WTC11 (cell line): ENCODE data around the gene RING1. TPM values are rescaled to one million over a fixed set of nuclear protein-coding genes. Genes with fewer than 3 reads are reported as not detected.

Experiments used
- ATAC-seq: fragments of 200-7000 bp; cut with Tn5 transposase; 2 replicates; pipeline ENCODE4 v1.10.0; 2021; ENCODE audit warnings: mild to moderate bottlenecking, moderate library complexity
- CTCF ChIA-PET: fragments of 300-600 bp; sonication (Branson Sonifier 250); formaldehyde crosslinking; loops from one replicate; lab custom pipeline; 2021; ENCODE audit warnings: antibody characterized with exemption; lab: Charles Lee
- POLR2A ChIA-PET: fragments of 350-600 bp; sonication (Branson Sonifier 250); formaldehyde crosslinking; loops from one replicate; lab custom pipeline; 2021; ENCODE audit warnings: antibody characterized with exemption; lab: Charles Lee
- DNase-seq: peaks from one replicate; pipeline ENCODE4 v3.0.0; 2021; ENCODE audit warnings: low spot score
- H3K27ac Mint-ChIP-seq: 2 replicates; pipeline ENCODE4 v1.8.0; 2021; ENCODE audit warnings: mixed read lengths
- H3K27me3 Mint-ChIP-seq: 2 replicates; pipeline ENCODE4 v1.8.0; 2021; ENCODE audit warnings: low read depth, mild to moderate bottlenecking, moderate library complexity, mixed read lengths
- H3K36me3 Mint-ChIP-seq: 2 replicates; pipeline ENCODE4 v1.8.0; 2021; ENCODE audit warnings: mixed read lengths
- H3K4me1 Mint-ChIP-seq: 2 replicates; pipeline ENCODE4 v1.8.0; 2022; ENCODE audit warnings: mixed read lengths
- H3K4me3 Mint-ChIP-seq: 2 replicates; pipeline ENCODE4 v1.8.0; 2021; ENCODE audit warnings: mild to moderate bottlenecking, moderate library complexity, mixed read lengths
- H3K9me3 Mint-ChIP-seq: 2 replicates; pipeline ENCODE4 v1.8.0; 2021; ENCODE audit warnings: mixed read lengths
- FOXJ3 ChIP-seq: sonication (generic); formaldehyde crosslinking; IDR thresholded peaks from 2 replicates; pipeline ENCODE4 v1.9.0; 2021; ENCODE audit warnings: missing genetic modification reagents, mild to moderate bottlenecking, borderline replicate concordance
- GABPB1 ChIP-seq: sonication (generic); formaldehyde crosslinking; IDR thresholded peaks from 2 replicates; pipeline ENCODE4 v1.8.1; 2023; ENCODE audit warnings: mild to moderate bottlenecking, missing genetic modification reagents
- HMGA2 ChIP-seq: fragments of 250-450 bp; sonication (Bioruptor Pico); IDR thresholded peaks from 2 replicates; pipeline ENCODE4 v1.4.0; 2021; ENCODE audit warnings: mild to moderate bottlenecking, moderate library complexity
- JUN ChIP-seq: sonication (generic); formaldehyde crosslinking; IDR thresholded peaks from 2 replicates; pipeline ENCODE4 v1.8.0; 2023; ENCODE audit warnings: mild to moderate bottlenecking, missing genetic modification reagents
- NFATC4 ChIP-seq: fragments of 250-450 bp; sonication (Bioruptor Pico); IDR thresholded peaks from 2 replicates; pipeline ENCODE4 v1.9.0; 2021; ENCODE audit warnings: mild to moderate bottlenecking
- NFYB ChIP-seq: sonication (generic); formaldehyde crosslinking; conservative IDR thresholded peaks from 2 replicates; pipeline ENCODE4 v1.8.0; 2022; ENCODE audit warnings: low read depth, missing genetic modification reagents
- NR2C2 ChIP-seq: sonication (generic); formaldehyde crosslinking; IDR thresholded peaks from 2 replicates; pipeline ENCODE4 v1.8.0; 2022; ENCODE audit warnings: mild to moderate bottlenecking, missing genetic modification reagents
- NR3C1 ChIP-seq: sonication (generic); formaldehyde crosslinking; conservative IDR thresholded peaks from 2 replicates; pipeline ENCODE4 v1.8.1; 2023; ENCODE audit warnings: low read depth, mild to moderate bottlenecking, missing genetic modification reagents
- OVOL2 ChIP-seq: fragments of 250-450 bp; sonication (Bioruptor Pico); IDR thresholded peaks from 2 replicates; pipeline ENCODE4 v1.9.0; 2021; ENCODE audit warnings: mild to moderate bottlenecking, borderline replicate concordance
- PRRX2 ChIP-seq: fragments of 250-450 bp; sonication (Bioruptor Pico); IDR thresholded peaks from 2 replicates; pipeline ENCODE4 v1.8.0; 2021; ENCODE audit warnings: mild to moderate bottlenecking
- RORB ChIP-seq: fragments of 250-450 bp; sonication (Bioruptor Pico); IDR thresholded peaks from 2 replicates; pipeline ENCODE4 v1.9.0; 2021; ENCODE audit warnings: mild to moderate bottlenecking
- TEAD1 ChIP-seq: sonication (generic); formaldehyde crosslinking; IDR thresholded peaks from 2 replicates; pipeline ENCODE4 v1.8.0; 2022; ENCODE audit warnings: mild to moderate bottlenecking, missing genetic modification reagents
- ZNF121 ChIP-seq: sonication (generic); formaldehyde crosslinking; IDR thresholded peaks from 2 replicates; pipeline ENCODE4 v1.8.0; 2023; ENCODE audit warnings: missing genetic modification reagents
- microRNA-seq: library from miRNA; unstranded; fragments of <30 nt; microRNA quantifications from one replicate; pipeline ENCODE4 v1.2.0, GENCODE V29; 2022; ENCODE audit warnings: borderline number of aligned reads
- total RNA-seq: library from RNA; stranded (reverse); gene quantifications from 3 replicates; pipeline ENCODE4 v1.2.3, GENCODE V29; 2021
- TF ChIP-seq, protein P1 (sequence below): sonication (generic); formaldehyde crosslinking; IDR thresholded peaks from 2 replicates; pipeline ENCODE4 v1.8.1; 2022; ENCODE audit warnings: mild to moderate bottlenecking, moderate library complexity, missing genetic modification reagents
- TF ChIP-seq, protein P2 (sequence below): fragments of 250-450 bp; sonication (Bioruptor Pico); IDR thresholded peaks from 2 replicates; pipeline ENCODE4 v1.9.0; 2021; ENCODE audit warnings: mild to moderate bottlenecking
- TF ChIP-seq, protein P3 (sequence below): fragments of 250-450 bp; sonication (Bioruptor Pico); IDR thresholded peaks from 2 replicates; pipeline ENCODE4 v1.8.0; 2021; ENCODE audit warnings: mild to moderate bottlenecking
- TF ChIP-seq, protein P4 (sequence below): sonication (generic); formaldehyde crosslinking; conservative IDR thresholded peaks from 2 replicates; pipeline ENCODE4 v1.8.1; 2022; ENCODE audit warnings: mild to moderate bottlenecking, missing genetic modification reagents
- TF ChIP-seq, protein P5 (sequence below): sonication (generic); formaldehyde crosslinking; IDR thresholded peaks from 2 replicates; pipeline ENCODE4 v1.8.1; 2023; ENCODE audit warnings: mild to moderate bottlenecking, missing genetic modification reagents, borderline replicate concordance
- TF ChIP-seq, protein P6 (sequence below): sonication (generic); formaldehyde crosslinking; IDR thresholded peaks from 2 replicates; pipeline ENCODE4 v1.8.0; 2022; ENCODE audit warnings: mild to moderate bottlenecking, missing genetic modification reagents

RING1 gene
- total RNA-seq, 1 experiment from 2014 or later, result 26.6 TPM

DNA sequence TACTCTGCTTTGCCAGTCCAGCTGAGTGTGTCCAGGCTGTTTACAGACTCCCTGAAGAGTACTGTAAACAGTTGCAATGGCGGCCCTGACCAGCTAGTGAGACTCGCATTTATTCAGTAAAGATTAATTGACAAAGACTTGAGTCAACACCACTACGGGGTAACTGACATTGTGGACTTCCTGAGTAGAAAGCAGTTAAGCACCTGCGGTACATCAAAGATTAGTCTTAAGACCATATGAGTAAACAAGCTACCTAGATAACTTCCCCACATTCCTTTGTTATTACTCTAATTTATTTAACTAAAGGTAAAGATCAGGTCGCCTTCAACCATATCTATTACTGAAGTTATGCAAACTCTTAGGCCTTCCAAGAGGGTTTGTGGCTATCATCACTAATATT lies 50.7 kb downstream of the RING1 start:
- CTCF ChIA-PET, result no interaction called here
- no peaks in the 10 kb centered on the region for H3K4me1 Mint-ChIP-seq
- H3K27ac Mint-ChIP-seq, result no peak overlapping the region
- H3K4me3 Mint-ChIP-seq, result no peak overlapping the region
- H3K27me3 Mint-ChIP-seq, result no peaks in the 10 kb centered on the region
- H3K36me3 Mint-ChIP-seq, result peaks cover 50% of the 10 kb centered on the region
- H3K9me3 Mint-ChIP-seq, result no peaks in the 10 kb centered on the region
- no peak for DNase-seq
- POLR2A ChIA-PET, result no interaction called here
- no peak for ATAC-seq
- TF ChIP-seq, protein P1, sequence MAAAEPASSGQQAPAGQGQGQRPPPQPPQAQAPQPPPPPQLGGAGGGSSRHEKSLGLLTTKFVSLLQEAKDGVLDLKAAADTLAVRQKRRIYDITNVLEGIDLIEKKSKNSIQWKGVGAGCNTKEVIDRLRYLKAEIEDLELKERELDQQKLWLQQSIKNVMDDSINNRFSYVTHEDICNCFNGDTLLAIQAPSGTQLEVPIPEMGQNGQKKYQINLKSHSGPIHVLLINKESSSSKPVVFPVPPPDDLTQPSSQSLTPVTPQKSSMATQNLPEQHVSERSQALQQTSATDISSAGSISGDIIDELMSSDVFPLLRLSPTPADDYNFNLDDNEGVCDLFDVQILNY (CRISPR knock-in tag), result no peak
- TF ChIP-seq RORB (CRISPR knock-in tag), result no peak
- no peak for TF ChIP-seq GABPB1 (CRISPR knock-in tag)
- no peak for TF ChIP-seq NR2C2 (CRISPR knock-in tag)
- TF ChIP-seq JUN (CRISPR knock-in tag), result no peak
- no peak for TF ChIP-seq OVOL2 (CRISPR knock-in tag)
- no peak for TF ChIP-seq NFYB (CRISPR knock-in tag)
- TF ChIP-seq TEAD1 (CRISPR knock-in tag), result no peak
- no peak for TF ChIP-seq HMGA2 (CRISPR knock-in tag)
- TF ChIP-seq PRRX2 (CRISPR knock-in tag), result no peak
- no peak for TF ChIP-seq NFATC4 (CRISPR knock-in tag)
- no peak for TF ChIP-seq FOXJ3 (CRISPR knock-in tag)
- TF ChIP-seq, protein P2, sequence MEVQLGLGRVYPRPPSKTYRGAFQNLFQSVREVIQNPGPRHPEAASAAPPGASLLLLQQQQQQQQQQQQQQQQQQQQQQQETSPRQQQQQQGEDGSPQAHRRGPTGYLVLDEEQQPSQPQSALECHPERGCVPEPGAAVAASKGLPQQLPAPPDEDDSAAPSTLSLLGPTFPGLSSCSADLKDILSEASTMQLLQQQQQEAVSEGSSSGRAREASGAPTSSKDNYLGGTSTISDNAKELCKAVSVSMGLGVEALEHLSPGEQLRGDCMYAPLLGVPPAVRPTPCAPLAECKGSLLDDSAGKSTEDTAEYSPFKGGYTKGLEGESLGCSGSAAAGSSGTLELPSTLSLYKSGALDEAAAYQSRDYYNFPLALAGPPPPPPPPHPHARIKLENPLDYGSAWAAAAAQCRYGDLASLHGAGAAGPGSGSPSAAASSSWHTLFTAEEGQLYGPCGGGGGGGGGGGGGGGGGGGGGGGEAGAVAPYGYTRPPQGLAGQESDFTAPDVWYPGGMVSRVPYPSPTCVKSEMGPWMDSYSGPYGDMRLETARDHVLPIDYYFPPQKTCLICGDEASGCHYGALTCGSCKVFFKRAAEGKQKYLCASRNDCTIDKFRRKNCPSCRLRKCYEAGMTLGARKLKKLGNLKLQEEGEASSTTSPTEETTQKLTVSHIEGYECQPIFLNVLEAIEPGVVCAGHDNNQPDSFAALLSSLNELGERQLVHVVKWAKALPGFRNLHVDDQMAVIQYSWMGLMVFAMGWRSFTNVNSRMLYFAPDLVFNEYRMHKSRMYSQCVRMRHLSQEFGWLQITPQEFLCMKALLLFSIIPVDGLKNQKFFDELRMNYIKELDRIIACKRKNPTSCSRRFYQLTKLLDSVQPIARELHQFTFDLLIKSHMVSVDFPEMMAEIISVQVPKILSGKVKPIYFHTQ (CRISPR knock-in tag), result no peak
- TF ChIP-seq, protein P3, sequence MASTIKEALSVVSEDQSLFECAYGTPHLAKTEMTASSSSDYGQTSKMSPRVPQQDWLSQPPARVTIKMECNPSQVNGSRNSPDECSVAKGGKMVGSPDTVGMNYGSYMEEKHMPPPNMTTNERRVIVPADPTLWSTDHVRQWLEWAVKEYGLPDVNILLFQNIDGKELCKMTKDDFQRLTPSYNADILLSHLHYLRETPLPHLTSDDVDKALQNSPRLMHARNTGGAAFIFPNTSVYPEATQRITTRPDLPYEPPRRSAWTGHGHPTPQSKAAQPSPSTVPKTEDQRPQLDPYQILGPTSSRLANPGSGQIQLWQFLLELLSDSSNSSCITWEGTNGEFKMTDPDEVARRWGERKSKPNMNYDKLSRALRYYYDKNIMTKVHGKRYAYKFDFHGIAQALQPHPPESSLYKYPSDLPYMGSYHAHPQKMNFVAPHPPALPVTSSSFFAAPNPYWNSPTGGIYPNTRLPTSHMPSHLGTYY (CRISPR knock-in tag), result no peak
- TF ChIP-seq, protein P4, sequence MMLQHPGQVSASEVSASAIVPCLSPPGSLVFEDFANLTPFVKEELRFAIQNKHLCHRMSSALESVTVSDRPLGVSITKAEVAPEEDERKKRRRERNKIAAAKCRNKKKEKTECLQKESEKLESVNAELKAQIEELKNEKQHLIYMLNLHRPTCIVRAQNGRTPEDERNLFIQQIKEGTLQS, result no peak
- TF ChIP-seq, protein P5, sequence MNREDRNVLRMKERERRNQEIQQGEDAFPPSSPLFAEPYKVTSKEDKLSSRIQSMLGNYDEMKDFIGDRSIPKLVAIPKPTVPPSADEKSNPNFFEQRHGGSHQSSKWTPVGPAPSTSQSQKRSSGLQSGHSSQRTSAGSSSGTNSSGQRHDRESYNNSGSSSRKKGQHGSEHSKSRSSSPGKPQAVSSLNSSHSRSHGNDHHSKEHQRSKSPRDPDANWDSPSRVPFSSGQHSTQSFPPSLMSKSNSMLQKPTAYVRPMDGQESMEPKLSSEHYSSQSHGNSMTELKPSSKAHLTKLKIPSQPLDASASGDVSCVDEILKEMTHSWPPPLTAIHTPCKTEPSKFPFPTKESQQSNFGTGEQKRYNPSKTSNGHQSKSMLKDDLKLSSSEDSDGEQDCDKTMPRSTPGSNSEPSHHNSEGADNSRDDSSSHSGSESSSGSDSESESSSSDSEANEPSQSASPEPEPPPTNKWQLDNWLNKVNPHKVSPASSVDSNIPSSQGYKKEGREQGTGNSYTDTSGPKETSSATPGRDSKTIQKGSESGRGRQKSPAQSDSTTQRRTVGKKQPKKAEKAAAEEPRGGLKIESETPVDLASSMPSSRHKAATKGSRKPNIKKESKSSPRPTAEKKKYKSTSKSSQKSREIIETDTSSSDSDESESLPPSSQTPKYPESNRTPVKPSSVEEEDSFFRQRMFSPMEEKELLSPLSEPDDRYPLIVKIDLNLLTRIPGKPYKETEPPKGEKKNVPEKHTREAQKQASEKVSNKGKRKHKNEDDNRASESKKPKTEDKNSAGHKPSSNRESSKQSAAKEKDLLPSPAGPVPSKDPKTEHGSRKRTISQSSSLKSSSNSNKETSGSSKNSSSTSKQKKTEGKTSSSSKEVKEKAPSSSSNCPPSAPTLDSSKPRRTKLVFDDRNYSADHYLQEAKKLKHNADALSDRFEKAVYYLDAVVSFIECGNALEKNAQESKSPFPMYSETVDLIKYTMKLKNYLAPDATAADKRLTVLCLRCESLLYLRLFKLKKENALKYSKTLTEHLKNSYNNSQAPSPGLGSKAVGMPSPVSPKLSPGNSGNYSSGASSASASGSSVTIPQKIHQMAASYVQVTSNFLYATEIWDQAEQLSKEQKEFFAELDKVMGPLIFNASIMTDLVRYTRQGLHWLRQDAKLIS (CRISPR knock-in tag), result no peak
- TF ChIP-seq NR3C1 (CRISPR knock-in tag), result no peak
- TF ChIP-seq, protein P6, sequence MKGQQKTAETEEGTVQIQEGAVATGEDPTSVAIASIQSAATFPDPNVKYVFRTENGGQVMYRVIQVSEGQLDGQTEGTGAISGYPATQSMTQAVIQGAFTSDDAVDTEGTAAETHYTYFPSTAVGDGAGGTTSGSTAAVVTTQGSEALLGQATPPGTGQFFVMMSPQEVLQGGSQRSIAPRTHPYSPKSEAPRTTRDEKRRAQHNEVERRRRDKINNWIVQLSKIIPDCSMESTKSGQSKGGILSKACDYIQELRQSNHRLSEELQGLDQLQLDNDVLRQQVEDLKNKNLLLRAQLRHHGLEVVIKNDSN (CRISPR knock-in tag), result no peak
- no peak for TF ChIP-seq ZNF121

Small RNAs within 50 kb of the gene (microRNA-seq; reads per million reads assigned to microRNA genes)
- gene MIR219A1, result not detected

Other genes starting within 250 kb of the RING1 start
- 206 to 222 TPM (median 214 TPM) in 3 replicates for gene BRD2, start 239.9 kb upstream of the RING1 start, total RNA-seq
- gene HLA-DOA, start 198.9 kb upstream of the RING1 start, total RNA-seq, result 13.6 to 24.6 TPM (median 24.4 TPM) in 3 replicates
- gene HLA-DPA1, start 134.9 kb upstream of the RING1 start, total RNA-seq, result 4.4 to 5.4 TPM (median 4.9 TPM) in 3 replicates
- gene HLA-DPB1, start 132.5 kb upstream of the RING1 start, total RNA-seq, result 18.0 to 23.9 TPM (median 21.3 TPM) in 3 replicates
- gene COL11A2, start 16.0 kb upstream of the RING1 start, total RNA-seq, result 3.0 to 4.4 TPM (median 3.7 TPM) in 3 replicates
- 21.5 to 24.5 TPM (median 23.3 TPM) in 3 replicates for gene RXRB, start 7.8 kb upstream of the RING1 start, total RNA-seq
- 131 to 163 TPM (median 134 TPM) in 3 replicates for gene SLC39A7, start 7.6 kb upstream of the RING1 start, total RNA-seq
- gene HSD17B8, start 3.8 kb upstream of the RING1 start, total RNA-seq, result 7.3 to 8.1 TPM (median 7.7 TPM) in 3 replicates
- 43.0 to 46.8 TPM (median 43.1 TPM) in 3 replicates for gene VPS52, start 63.4 kb downstream of the RING1 start, total RNA-seq
- gene RPS18, start 63.6 kb downstream of the RING1 start, total RNA-seq, result 2,857 to 3,321 TPM (median 3,240 TPM) in 3 replicates
- gene B3GALT4, start 68.6 kb downstream of the RING1 start, total RNA-seq, result 3.2 to 5.0 TPM (median 4.1 TPM) in 3 replicates
- gene WDR46, start 80.7 kb downstream of the RING1 start, total RNA-seq, result 72.0 to 94.5 TPM (median 72.4 TPM) in 3 replicates
- 83.3 to 95.7 TPM (median 85.6 TPM) in 3 replicates for gene PFDN6, start 81.1 kb downstream of the RING1 start, total RNA-seq
- 72.6 to 79.7 TPM (median 77.1 TPM) in 3 replicates for gene RGL2, start 90.4 kb downstream of the RING1 start, total RNA-seq
- gene TAPBP, start 105.6 kb downstream of the RING1 start, total RNA-seq, result 43.5 to 50.2 TPM (median 49.3 TPM) in 3 replicates
- 11.6 to 14.7 TPM (median 13.7 TPM) in 3 replicates for gene ZBTB22, start 109.2 kb downstream of the RING1 start, total RNA-seq
- gene DAXX, start 114.5 kb downstream of the RING1 start, total RNA-seq, result 61.8 to 67.2 TPM (median 65.1 TPM) in 3 replicates
- 79.5 to 97.3 TPM (median 83.7 TPM) in 3 replicates for gene KIFC1, start 183.3 kb downstream of the RING1 start, total RNA-seq
- 60.0 to 63.6 TPM (median 60.2 TPM) in 3 replicates for gene PHF1, start 202.5 kb downstream of the RING1 start, total RNA-seq
- 229 to 247 TPM (median 243 TPM) in 3 replicates for gene CUTA, start 209.6 kb downstream of the RING1 start, total RNA-seq
- 139 to 172 TPM (median 160 TPM) in 3 replicates for gene SYNGAP1, start 211.6 kb downstream of the RING1 start, total RNA-seq
- 19.4 to 21.2 TPM (median 20.8 TPM) in 3 replicates for gene ZBTB9, start 246.1 kb downstream of the RING1 start, total RNA-seq